Natural killer cell (primary cell): ENCODE data around the gene AIP. TPM values are rescaled to one million over a fixed set of nuclear protein-coding genes. Genes with fewer than 3 reads are reported as not detected.

Experiments
- ATAC-seq, 3 donors: fragments of 150-1000 bp in 2 of 3; fragments of 200-7000 bp in 1 of 3; cut with Tn5 transposase; 1 replicate in 1 of 3; 2 replicates in 2 of 3; pipeline ENCODE4 v1.10.0; 2021; ENCODE audit warnings: mild to moderate bottlenecking in 2 of 3, moderate library complexity in 2 of 3
- DNase-seq, 2 donors: peaks; one replicate each; pipeline versions ENCODE4 v3.0.0 to v3.0.0-alpha.2; 2013 to 2021; ENCODE audit warnings: mixed read lengths in 1 of 2
- H3K27ac ChIP-seq: one replicate; pipeline ENCODE4 v1.5.1; 2013; ENCODE audit warnings: mild to moderate bottlenecking, low read length
- H3K27me3 ChIP-seq: one replicate; pipeline ENCODE4 v1.6.1; 2013; ENCODE audit warnings: low read length; ENCODE audit not compliant: control insufficient read depth, insufficient read depth
- H3K36me3 ChIP-seq: one replicate; pipeline ENCODE4 v1.6.1; 2013; ENCODE audit warnings: low read length; ENCODE audit not compliant: control insufficient read depth, insufficient read depth
- H3K4me1 ChIP-seq: one replicate; pipeline ENCODE4 v1.6.1; 2013; ENCODE audit warnings: low read length; ENCODE audit not compliant: control insufficient read depth, insufficient read depth
- H3K4me3 ChIP-seq: one replicate; pipeline ENCODE4 v1.5.1; 2013; ENCODE audit warnings: low read length
- H3K9me3 ChIP-seq: one replicate; pipeline ENCODE4 v1.6.1; 2013; ENCODE audit warnings: low read length; ENCODE audit not compliant: control insufficient read depth, insufficient read depth
- H3K27ac Mint-ChIP-seq, 2 donors: one replicate each; pipeline ENCODE4 v1.8.0; 2022; ENCODE audit warnings: mild to moderate bottlenecking in 2 of 2, mixed read lengths in 2 of 2, moderate library complexity in 1 of 2
- H3K27me3 Mint-ChIP-seq, 2 donors: one replicate each; pipeline ENCODE4 v1.8.0; 2022; ENCODE audit warnings: low read depth in 2 of 2, mixed read lengths in 2 of 2
- H3K36me3 Mint-ChIP-seq: one replicate; pipeline ENCODE4 v1.8.0; 2022; ENCODE audit warnings: mixed read lengths
- H3K4me1 Mint-ChIP-seq, 2 donors: one replicate each; pipeline ENCODE4 v1.8.0; 2022; ENCODE audit warnings: mixed read lengths in 2 of 2
- H3K4me3 Mint-ChIP-seq: one replicate; pipeline ENCODE4 v1.8.0; 2022; ENCODE audit warnings: mild to moderate bottlenecking, moderate library complexity, mixed read lengths
- H3K9me3 Mint-ChIP-seq, 2 donors: one replicate each; pipeline ENCODE4 v1.8.0; 2022; ENCODE audit warnings: mixed read lengths in 2 of 2
- CTCF ChIP-seq: fragments of 200-600 bp; IDR thresholded peaks from one replicate; pipeline ENCODE4 v1.8.0; 2022; ENCODE audit warnings: antibody characterized with exemption
- WGBS: methylation state at CpG from one replicate; pipeline ENCODE4 v1.1.7; 2013; ENCODE audit warnings: missing lambda C conversion rate; ENCODE audit not compliant: insufficient coverage; 5-methylcytosine and 5-hydroxymethylcytosine counted together
- intact Hi-C: fragments of 100-400 bp; cut with micrococcal nuclease; formaldehyde crosslinking; loops from one replicate; pipeline ENCODE4 v1.14.2; 2022
- total RNA-seq, 4 donors: library from RNA; stranded (reverse); fragments of 120-200 nt in 1 of 4; gene quantifications; one replicate each; pipeline versions ENCODE4 v1.2.3 to v1.2.4, GENCODE V29; 2013 to 2022

Gene AIP
- total RNA-seq, 3 donors from 2014 or later (not counting 1 experiment from before 2014, with no cell fraction given): 93.3 to 113 (median 98.1) TPM

GRCh38 chr11:67486481-67487195 lies 3.8 kb downstream of the AIP start:
- peak overlapping the region; percentile 74 for H3K27ac ChIP-seq
- Mint-ChIP-seq H3K27me3 (no peaks in the 10 kb centered on the region), H3K4me3 (peak overlapping the region; percentile 76), H3K9me3 (no peaks in the 10 kb centered on the region), H3K36me3 (no peaks in the 10 kb centered on the region), H3K27ac (peak overlapping the region; percentile 97 to 98), H3K4me1 (peaks cover 55 to 62% of the 10 kb centered on the region in 2 donors)
- H3K4me3 ChIP-seq: no peak overlapping the region
- peak in 1 of 2 donors; percentile 60 for DNase-seq
- H3K27me3 ChIP-seq: no peaks in the 10 kb centered on the region
- peaks cover 44% of the 10 kb centered on the region for H3K36me3 ChIP-seq
- H3K4me1 ChIP-seq: peaks cover 60% of the 10 kb centered on the region
- intact Hi-C loops: no loop called here
- ATAC-seq: no peak
- no peaks in the 10 kb centered on the region for H3K9me3 ChIP-seq
- WGBS: 52% methylated on average over 19 of the region's 20 CpGs
- no peak for TF ChIP-seq CTCF

- no peak overlapping the region for H3K27ac ChIP-seq
These were observed 6.5 kb downstream of the AIP start for GRCh38 chr11:67489203-67489884.

DNA sequence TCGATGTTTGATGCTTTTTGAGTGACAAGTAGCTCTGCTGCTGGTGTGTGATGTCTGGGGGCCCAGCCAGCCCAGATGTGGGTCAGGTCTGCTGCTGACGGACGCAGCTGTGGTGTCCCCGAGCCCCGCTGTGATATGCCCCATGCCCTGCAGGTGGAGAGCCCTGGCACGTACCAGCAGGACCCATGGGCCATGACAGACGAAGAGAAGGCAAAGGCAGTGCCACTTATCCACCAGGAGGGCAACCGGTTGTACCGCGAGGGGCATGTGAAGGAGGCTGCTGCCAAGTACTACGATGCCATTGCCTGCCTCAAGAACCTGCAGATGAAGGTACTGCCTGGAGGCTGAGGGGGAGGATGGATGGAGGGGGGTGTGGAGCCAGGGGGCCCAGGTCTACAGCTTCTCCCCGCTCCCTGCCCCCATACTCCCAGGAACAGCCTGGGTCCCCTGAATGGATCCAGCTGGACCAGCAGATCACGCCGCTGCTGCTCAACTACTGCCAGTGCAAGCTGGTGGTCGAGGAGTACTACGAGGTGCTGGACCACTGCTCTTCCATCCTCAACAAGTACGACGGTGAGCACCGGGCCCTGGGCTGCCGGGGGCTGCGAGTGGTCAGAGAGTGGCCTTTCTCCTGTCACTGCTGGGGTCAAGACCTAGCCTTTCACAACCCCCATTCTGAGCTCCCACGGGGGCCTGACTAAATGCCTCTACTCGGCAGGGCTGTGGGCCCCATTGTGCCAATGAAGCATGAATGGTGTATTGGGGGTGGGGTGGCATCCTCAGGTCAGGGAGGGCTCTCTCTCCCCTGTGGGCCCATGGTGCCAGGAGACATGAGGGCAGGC lies 7.3 kb downstream of the AIP start:
- Histone ChIP-seq H3K36me3 (peaks cover 73% of the 10 kb centered on the region), H3K9me3 (no peaks in the 10 kb centered on the region), H3K4me3 (no peak overlapping the region), H3K4me1 (peaks cover 32% of the 10 kb centered on the region), H3K27ac (no peak overlapping the region), H3K27me3 (no peaks in the 10 kb centered on the region)
- H3K9me3 Mint-ChIP-seq: no peaks in the 10 kb centered on the region
- H3K27ac Mint-ChIP-seq: peak overlapping the region; percentile 34 to 64
- ATAC-seq (no peak), DNase-seq (no peak)
- no peak for TF ChIP-seq CTCF
- intact Hi-C loops: no loop called here
- H3K4me3 Mint-ChIP-seq: no peak overlapping the region
- H3K4me1 Mint-ChIP-seq: peaks cover 26 to 33% of the 10 kb centered on the region in 2 donors
- no peaks in the 10 kb centered on the region for H3K36me3 Mint-ChIP-seq
- 90% methylated on average over 23 of the region's 23 CpGs for WGBS
- H3K27me3 Mint-ChIP-seq: no peaks in the 10 kb centered on the region

More at GRCh38 chr11:67489203-67489884, 6.5 kb downstream of the AIP start:
- 95% methylated on average over 25 of the region's 25 CpGs for WGBS
- DNase-seq (no peak), ATAC-seq (no peak)
- TF ChIP-seq CTCF: no peak
- Histone ChIP-seq H3K27me3 (no peaks in the 10 kb centered on the region), H3K36me3 (peaks cover 68% of the 10 kb centered on the region), H3K4me3 (no peak overlapping the region), H3K4me1 (peaks cover 40% of the 10 kb centered on the region), H3K9me3 (no peaks in the 10 kb centered on the region)
- no peaks in the 10 kb centered on the region for H3K36me3 Mint-ChIP-seq
- peak overlapping the region; percentile 34 to 64 for H3K27ac Mint-ChIP-seq
- intact Hi-C loops: no loop called here
- H3K9me3 Mint-ChIP-seq: no peaks in the 10 kb centered on the region
- peaks cover 33 to 41% of the 10 kb centered on the region in 2 donors for H3K4me1 Mint-ChIP-seq
- H3K27me3 Mint-ChIP-seq: no peaks in the 10 kb centered on the region
- no peak overlapping the region for H3K4me3 Mint-ChIP-seq
